Uterus (tissue), 4 donors: ENCODE measurements around the gene LMBR1. TPM values are rescaled to one million over a fixed set of nuclear protein-coding genes. Genes with fewer than 3 reads are reported as not detected.
"Not testable (repeated sequence)": the region's sequence is repeated elsewhere in the genome, so short reads cannot be mapped to it uniquely, and the experiment has no call there.

Experiments
- DNase-seq, 2 donors: peaks; one replicate each; pipeline ENCODE4 v3.0.0-alpha.2; 2019 to 2020
- H3K27ac ChIP-seq, 2 donors: fragments of 200-600 bp; sonication (generic); 1 replicate in 1 of 2; 2 replicates in 1 of 2; pipeline ENCODE4 v1.5.1; 2016 to 2018
- H3K27me3 ChIP-seq, 2 donors: fragments of 200-600 bp; sonication (generic); one replicate each; pipeline ENCODE4 v1.5.1; 2018 to 2019; ENCODE audit warnings: control low read depth in 1 of 2
- H3K36me3 ChIP-seq, 2 donors: fragments of 200-600 bp; sonication (generic); one replicate each; pipeline ENCODE4 v1.5.1; 2019; ENCODE audit warnings: control low read depth in 1 of 2
- H3K4me1 ChIP-seq, 2 donors: fragments of 200-600 bp; sonication (generic); one replicate each; pipeline ENCODE4 v1.5.1; 2018 to 2019; ENCODE audit warnings: control low read depth in 1 of 2
- H3K4me3 ChIP-seq, 2 donors: fragments of 200-600 bp; sonication (generic); 1 replicate in 1 of 2; 2 replicates in 1 of 2; pipeline ENCODE4 v1.5.1; 2018 to 2019; ENCODE audit warnings: mild to moderate bottlenecking in 1 of 2
- H3K9me3 ChIP-seq, 2 donors: fragments of 200-600 bp; sonication (generic); one replicate each; pipeline ENCODE4 v1.5.1; 2019; ENCODE audit warnings: control low read depth in 1 of 2
- POLR2A ChIP-seq, 2 donors: fragments of 450-650 bp; IDR thresholded peaks; one replicate each; pipeline ENCODE4 v1.6.1; 2016; ENCODE audit warnings: antibody characterized with exemption in 2 of 2, mild to moderate bottlenecking in 1 of 2, moderate library complexity in 1 of 2
- intact Hi-C: fragments of 100-400 bp; cut with DNase I; formaldehyde crosslinking; loops from one replicate; pipeline ENCODE4 v1.15.1; 2023; ENCODE audit warnings: low total_unique reads
- total RNA-seq, 4 donors: library from RNA; depleted of rRNA in 3 of 4; stranded (reverse); fragments of >200 nt in 3 of 4; gene quantifications; one replicate each; pipeline versions ENCODE4 v1.1.0 to v1.2.4, GENCODE V29; 2014 to 2023
- TF ChIP-seq, protein P1 (sequence below), 4 experiments: fragments of 200-600 bp in 2 of 4; fragments of 450-650 bp in 2 of 4; sonication (generic) in 2 of 4; IDR thresholded peaks; one replicate each; pipeline ENCODE4 v1.5.1; 2016 to 2019; ENCODE audit warnings: antibody characterized with exemption in 4 of 4, mild to moderate bottlenecking in 2 of 4, moderate library complexity in 1 of 4
- donor health status: DM: yes; HTN: yes; CAD: no.

Gene LMBR1
- total RNA-seq, 4 donors from 2014 or later = 54.4 to 1,378 (median 140) TPM

DNA sequence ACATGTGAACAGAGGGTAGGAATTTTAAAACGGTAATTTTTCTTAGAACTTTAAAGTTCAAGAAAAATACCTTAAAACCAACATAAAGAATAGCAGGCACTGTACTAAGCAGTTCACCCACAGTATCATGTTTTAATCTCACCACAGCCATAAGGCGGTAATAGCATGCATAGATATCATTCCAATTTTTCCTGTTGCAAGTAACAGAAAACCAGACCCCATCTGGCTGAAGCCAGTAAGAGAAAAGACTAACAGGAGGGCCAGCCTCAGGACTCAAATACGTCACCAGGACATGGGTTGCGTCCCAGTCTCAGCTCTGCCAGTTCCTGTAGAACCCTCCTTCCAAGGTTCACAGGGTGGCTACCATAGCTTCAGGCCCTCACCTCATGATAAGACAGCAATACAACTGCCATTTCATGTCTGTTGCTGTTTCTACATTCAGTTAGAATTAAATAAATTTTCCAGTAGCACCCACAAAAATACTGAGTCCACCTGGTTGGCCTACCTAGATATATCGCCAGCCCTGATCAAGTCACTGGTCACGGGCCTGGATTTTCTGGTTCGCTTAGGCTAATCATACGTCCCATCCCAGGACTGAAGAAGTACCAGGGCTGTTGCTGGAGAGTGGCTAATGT, 254.4 kb downstream of the LMBR1 start:
- H3K9me3 ChIP-seq = no peaks in the 10 kb centered on the region
- H3K4me1 ChIP-seq = no peaks in the 10 kb centered on the region
- no peak overlapping the region for H3K27ac ChIP-seq
- TF ChIP-seq, protein P1, sequence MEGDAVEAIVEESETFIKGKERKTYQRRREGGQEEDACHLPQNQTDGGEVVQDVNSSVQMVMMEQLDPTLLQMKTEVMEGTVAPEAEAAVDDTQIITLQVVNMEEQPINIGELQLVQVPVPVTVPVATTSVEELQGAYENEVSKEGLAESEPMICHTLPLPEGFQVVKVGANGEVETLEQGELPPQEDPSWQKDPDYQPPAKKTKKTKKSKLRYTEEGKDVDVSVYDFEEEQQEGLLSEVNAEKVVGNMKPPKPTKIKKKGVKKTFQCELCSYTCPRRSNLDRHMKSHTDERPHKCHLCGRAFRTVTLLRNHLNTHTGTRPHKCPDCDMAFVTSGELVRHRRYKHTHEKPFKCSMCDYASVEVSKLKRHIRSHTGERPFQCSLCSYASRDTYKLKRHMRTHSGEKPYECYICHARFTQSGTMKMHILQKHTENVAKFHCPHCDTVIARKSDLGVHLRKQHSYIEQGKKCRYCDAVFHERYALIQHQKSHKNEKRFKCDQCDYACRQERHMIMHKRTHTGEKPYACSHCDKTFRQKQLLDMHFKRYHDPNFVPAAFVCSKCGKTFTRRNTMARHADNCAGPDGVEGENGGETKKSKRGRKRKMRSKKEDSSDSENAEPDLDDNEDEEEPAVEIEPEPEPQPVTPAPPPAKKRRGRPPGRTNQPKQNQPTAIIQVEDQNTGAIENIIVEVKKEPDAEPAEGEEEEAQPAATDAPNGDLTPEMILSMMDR (IDR thresholded peaks at IDR 0.05) = no peak
- no peak for TF ChIP-seq POLR2A (IDR thresholded peaks at IDR 0.05)
- H3K4me3 ChIP-seq = no peak overlapping the region
- H3K27me3 ChIP-seq = no peaks in the 10 kb centered on the region
- DNase-seq = no peak
- intact Hi-C loops = no loop called here
- no peaks in the 10 kb centered on the region for H3K36me3 ChIP-seq

DNA sequence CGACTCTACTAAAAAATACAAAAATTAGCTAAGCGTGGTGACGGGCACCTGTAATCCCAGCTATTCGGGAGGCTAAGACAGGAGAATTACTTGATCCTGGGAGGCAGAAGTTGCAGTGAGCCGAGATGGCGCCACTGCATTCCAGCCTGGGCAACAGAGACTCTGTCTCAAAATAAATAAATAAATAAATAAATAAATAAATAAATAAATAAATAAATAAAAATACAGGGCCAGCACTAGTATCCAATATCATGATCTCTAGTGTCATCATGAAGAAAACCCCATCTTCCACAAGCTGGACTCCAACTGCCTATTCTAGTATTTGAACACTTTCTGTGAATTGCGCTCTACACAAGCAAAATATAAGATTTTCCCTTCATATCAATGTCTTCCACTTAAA, 255.9 kb downstream of the LMBR1 start:
- H3K27ac ChIP-seq, H3K4me1 ChIP-seq, H3K4me3 ChIP-seq, intact Hi-C loops, DNase-seq, H3K36me3 ChIP-seq, H3K27me3 ChIP-seq, H3K9me3 ChIP-seq: not testable (repeated sequence)

DNA sequence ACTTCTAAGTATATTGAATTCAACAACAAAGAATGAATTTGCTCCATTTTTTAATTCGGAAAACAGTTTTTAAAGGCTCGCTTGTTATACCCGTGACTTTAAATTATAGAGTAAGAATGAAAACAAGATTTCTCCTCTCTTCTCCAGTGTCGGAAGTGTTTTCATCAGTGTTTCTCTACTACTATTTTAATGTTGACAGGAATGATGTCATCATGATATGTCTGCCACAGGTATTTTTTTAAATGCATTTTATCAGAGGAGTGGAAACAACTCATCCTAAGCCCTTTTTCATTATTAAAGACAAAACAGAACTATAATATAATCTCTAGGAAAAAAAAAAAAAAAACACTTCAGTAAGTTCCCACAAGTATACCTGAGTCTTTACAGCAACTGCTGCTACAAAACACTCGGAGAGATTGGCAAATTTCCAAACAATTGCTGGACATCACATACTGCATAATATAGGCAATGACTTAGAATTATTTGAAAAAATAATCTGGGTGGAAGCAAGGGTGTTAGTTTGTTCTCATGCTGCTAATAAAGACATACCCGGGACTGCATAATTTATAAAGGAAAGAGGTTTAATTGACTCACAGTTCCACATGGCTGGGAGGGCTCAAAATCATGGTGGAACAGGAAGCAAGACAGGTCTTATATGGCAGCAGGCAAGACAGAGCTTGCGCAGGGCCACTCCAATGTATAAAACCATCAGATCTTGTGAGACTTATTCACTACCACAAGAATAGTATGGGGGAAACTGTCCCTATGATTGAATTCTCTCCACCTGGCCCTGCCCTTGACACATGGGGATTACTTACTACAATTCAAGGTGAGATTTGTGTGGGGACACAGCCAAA, 257.2 kb downstream of the LMBR1 start:
- DNase-seq = no peak

DNA sequence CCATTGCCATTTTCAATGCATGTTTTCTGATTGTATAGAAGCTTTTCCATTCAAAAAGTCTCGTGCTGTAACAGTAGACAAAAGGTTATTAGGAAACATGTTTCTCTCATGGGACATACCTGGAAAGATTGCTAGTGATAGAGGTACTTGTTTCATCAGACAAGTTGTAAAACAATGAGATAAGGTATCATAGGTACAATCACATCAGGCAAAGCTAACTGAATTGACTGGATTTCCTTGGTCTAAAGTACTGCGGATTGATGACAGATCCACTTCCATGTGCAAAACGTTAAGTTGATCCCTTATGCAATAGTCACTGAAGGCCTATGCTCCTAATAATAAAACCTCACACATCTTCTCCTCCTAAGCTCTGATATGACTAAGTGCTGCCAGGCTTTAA, 258.9 kb downstream of the LMBR1 start:
- DNase-seq = no peak
- no peak for TF ChIP-seq POLR2A (IDR thresholded peaks at IDR 0.05)
- TF ChIP-seq, protein P1 (IDR thresholded peaks at IDR 0.05) = no peak

More for the DNA sequence above, 257.2 kb downstream of the LMBR1 start:
- H3K4me3 ChIP-seq = no peak overlapping the region
- no peaks in the 10 kb centered on the region for H3K9me3 ChIP-seq
- intact Hi-C loops = no loop called here
- no peak overlapping the region for H3K27ac ChIP-seq
- H3K27me3 ChIP-seq = no peaks in the 10 kb centered on the region
- no peaks in the 10 kb centered on the region for H3K36me3 ChIP-seq
- no peak for TF ChIP-seq POLR2A (IDR thresholded peaks at IDR 0.05)
- TF ChIP-seq, protein P1 (IDR thresholded peaks at IDR 0.05) = no peak
- no peaks in the 10 kb centered on the region for H3K4me1 ChIP-seq

DNA sequence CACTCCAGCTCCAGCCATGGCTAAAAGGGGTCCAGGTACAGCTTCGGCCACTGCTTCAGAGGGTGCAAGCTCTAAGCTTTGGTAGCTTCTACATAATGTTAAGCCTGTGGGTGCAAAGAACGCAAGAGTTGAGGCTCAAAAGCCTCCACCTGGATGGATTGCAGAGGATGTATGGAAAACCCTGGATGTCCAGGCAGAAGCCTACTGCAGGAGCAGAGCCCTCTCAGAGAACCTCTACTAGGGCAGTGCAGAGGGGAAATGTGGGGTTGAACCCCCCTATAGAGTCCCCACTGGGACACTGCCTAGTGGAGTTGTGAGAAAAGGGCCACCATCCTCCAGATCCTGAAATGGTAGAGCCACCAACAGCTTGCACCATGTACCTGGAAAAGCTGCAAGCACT, 263.1 kb downstream of the LMBR1 start:
- no peak for DNase-seq

More for the DNA sequence above, 258.9 kb downstream of the LMBR1 start:
- intact Hi-C loops = no loop called here
- H3K27ac ChIP-seq = no peak overlapping the region
- H3K36me3 ChIP-seq = no peaks in the 10 kb centered on the region
- H3K4me1 ChIP-seq = no peaks in the 10 kb centered on the region
- H3K27me3 ChIP-seq = no peaks in the 10 kb centered on the region
- no peak overlapping the region for H3K4me3 ChIP-seq
- peaks cover 0 to 9% of the 10 kb centered on the region in 2 donors for H3K9me3 ChIP-seq

More for the DNA sequence above, 263.1 kb downstream of the LMBR1 start:
- Histone ChIP-seq H3K27ac (no peak overlapping the region), H3K9me3 (peaks cover 0 to 16% of the 10 kb centered on the region in 2 donors), H3K4me1 (no peaks in the 10 kb centered on the region), H3K36me3 (no peaks in the 10 kb centered on the region), H3K27me3 (no peaks in the 10 kb centered on the region), H3K4me3 (no peak overlapping the region)
- intact Hi-C loops = no loop called here
- no peak for TF ChIP-seq POLR2A (IDR thresholded peaks at IDR 0.05)
- TF ChIP-seq, protein P1 (IDR thresholded peaks at IDR 0.05) = no peak
